SJCRH30 (cell line): ENCODE measurements around the gene SMIM1. TPM values are rescaled to one million over a fixed set of nuclear protein-coding genes. Genes with fewer than 3 reads are reported as not detected.
"Not testable (repeated sequence)": the region's sequence is repeated elsewhere in the genome, so short reads cannot be mapped to it uniquely, and the experiment has no call there.

ENCODE experiments used
- DNase-seq, 2 experiments: peaks; one replicate each; pipeline ENCODE4 v3.0.0-alpha.2; 2015 to 2020
- H3K27ac ChIP-seq: fragments of 250-450 bp; sonication (Bioruptor Pico); 2 replicates; pipeline ENCODE4 v1.5.1; 2020; ENCODE audit warnings: mild to moderate bottlenecking, moderate library complexity
- H3K27me3 ChIP-seq: fragments of 250-450 bp; sonication (Bioruptor Pico); 2 replicates; pipeline ENCODE4 v1.5.1; 2020; ENCODE audit warnings: mild to moderate bottlenecking, moderate library complexity
- H3K36me3 ChIP-seq: fragments of 250-450 bp; sonication (Bioruptor Pico); 2 replicates; pipeline ENCODE4 v1.5.1; 2020; ENCODE audit warnings: mild to moderate bottlenecking, moderate library complexity
- H3K4me1 ChIP-seq: fragments of 250-450 bp; sonication (Bioruptor Pico); 2 replicates; pipeline ENCODE4 v1.5.1; 2020; ENCODE audit warnings: mild to moderate bottlenecking, moderate library complexity
- H3K4me3 ChIP-seq: fragments of 250-450 bp; sonication (Bioruptor Pico); 2 replicates; pipeline ENCODE4 v1.5.1; 2020; ENCODE audit warnings: mild to moderate bottlenecking, moderate library complexity
- H3K9me3 ChIP-seq: fragments of 250-450 bp; sonication (Bioruptor Pico); replicated peaks from 2 replicates; pipeline ENCODE4 v1.5.1; 2020; ENCODE audit warnings: mild to moderate bottlenecking, moderate library complexity
- total RNA-seq: library from RNA; depleted of rRNA; stranded (reverse); fragments of >200 nt; shearing (Covaris generic); gene quantifications from 2 replicates; pipeline ENCODE4 v1.2.3, GENCODE V29; 2014

SMIM1 gene
- total RNA-seq, 1 experiment from 2014 or later = not detected

GRCh38 chr1:3786468-3787348, 14.2 kb downstream of the SMIM1 start:
- Histone ChIP-seq H3K4me3 (no peak overlapping the region), H3K27ac (no peak overlapping the region), H3K27me3 (no peaks in the 10 kb centered on the region), H3K9me3 (no peaks in the 10 kb centered on the region), H3K36me3 (peaks cover 57% of the 10 kb centered on the region), H3K4me1 (no peaks in the 10 kb centered on the region)
- DNase-seq = no peak

- no peak overlapping the region for H3K4me3 ChIP-seq
- H3K27ac ChIP-seq = no peak overlapping the region
- no peaks in the 10 kb centered on the region for H3K9me3 ChIP-seq
- no peaks in the 10 kb centered on the region for H3K4me1 ChIP-seq
- no peaks in the 10 kb centered on the region for H3K27me3 ChIP-seq
- peaks cover 55% of the 10 kb centered on the region for H3K36me3 ChIP-seq
- no peak for DNase-seq
These were observed 14.8 kb downstream of the SMIM1 start for GRCh38 chr1:3787349-3787715.

DNA sequence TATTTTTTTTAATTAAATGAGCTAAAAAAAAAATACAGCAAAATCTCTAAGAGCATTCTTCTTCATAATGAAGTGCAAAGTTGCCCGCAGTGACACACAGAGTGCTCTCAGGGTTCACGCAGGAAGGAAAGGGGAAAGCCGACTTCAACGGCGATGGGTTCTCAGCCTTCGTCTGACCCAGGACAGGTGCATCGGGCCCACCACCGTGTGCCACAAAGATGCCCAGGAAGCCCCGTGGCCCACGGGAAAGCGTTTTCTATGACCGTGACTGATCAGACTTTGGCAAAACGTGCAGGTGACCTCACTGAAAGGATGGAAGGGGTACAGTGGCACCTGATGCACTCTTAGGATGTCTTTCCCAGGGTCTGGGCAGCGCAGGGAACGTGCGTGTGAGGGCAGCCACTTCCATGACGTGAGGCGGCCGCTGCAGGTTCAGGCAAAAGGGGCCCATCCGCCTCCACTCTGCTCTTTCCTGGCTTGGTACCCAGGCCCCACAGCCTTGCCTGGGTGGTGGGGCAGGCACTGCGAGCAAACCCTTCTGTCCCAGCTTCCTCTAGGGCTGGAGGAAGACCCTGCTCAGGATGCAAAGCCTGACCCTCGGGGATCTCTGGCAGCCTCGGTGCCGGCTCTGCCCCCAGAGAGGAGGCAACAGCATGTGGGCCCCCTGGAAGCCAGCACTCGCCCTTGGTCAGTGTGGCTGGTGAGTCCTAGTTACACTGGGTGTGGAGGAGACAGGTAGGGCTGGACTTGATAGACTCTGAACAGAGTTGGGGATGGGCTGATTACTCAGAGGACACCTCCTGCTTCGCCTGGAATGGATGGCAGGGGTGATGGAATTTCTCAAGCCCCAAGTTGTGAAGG, 15.4 kb downstream of the SMIM1 start:
- Histone ChIP-seq H3K4me1 (no peaks in the 10 kb centered on the region), H3K4me3 (no peak overlapping the region), H3K36me3 (peaks cover 49% of the 10 kb centered on the region), H3K27me3 (no peaks in the 10 kb centered on the region), H3K27ac (no peak overlapping the region), H3K9me3 (no peaks in the 10 kb centered on the region)
- DNase-seq = no peak

DNA sequence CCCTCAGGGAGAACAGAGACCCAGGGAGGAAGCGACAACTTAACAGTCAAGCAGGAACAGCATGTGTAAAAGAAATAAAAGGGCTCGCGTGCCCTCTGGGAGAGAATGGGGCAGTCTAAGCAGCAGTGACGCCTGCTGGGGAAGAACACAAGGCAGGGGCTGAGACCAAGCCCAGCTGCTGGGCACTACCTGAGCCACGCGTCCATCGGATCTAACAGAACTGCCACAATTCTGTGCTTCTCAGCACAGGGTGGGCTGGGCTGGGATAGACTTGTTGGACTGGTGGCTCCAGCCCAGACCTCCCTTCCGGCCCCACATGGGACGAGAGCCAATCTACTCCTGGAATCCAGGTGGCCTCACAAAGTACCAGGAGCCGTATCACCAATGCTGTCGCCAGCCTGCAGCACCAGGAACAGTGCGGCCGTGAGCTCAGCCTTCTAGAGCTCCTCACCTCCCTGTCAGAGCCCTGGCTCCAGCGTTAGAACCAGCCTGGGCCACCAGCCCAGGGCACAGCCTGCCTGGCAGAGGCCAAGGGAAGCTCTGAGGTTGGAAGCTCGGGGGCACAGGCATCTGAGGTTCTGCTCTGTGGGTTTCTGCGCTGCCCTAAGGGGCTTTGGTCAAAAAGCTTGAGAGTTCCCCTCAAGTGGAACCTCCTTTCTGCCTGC, 16.3 kb downstream of the SMIM1 start:
- DNase-seq = no peak
- Histone ChIP-seq H3K27ac (no peak overlapping the region), H3K4me1 (no peaks in the 10 kb centered on the region), H3K4me3 (no peak overlapping the region), H3K36me3 (peaks cover 41% of the 10 kb centered on the region), H3K9me3 (no peaks in the 10 kb centered on the region), H3K27me3 (no peaks in the 10 kb centered on the region)

DNA sequence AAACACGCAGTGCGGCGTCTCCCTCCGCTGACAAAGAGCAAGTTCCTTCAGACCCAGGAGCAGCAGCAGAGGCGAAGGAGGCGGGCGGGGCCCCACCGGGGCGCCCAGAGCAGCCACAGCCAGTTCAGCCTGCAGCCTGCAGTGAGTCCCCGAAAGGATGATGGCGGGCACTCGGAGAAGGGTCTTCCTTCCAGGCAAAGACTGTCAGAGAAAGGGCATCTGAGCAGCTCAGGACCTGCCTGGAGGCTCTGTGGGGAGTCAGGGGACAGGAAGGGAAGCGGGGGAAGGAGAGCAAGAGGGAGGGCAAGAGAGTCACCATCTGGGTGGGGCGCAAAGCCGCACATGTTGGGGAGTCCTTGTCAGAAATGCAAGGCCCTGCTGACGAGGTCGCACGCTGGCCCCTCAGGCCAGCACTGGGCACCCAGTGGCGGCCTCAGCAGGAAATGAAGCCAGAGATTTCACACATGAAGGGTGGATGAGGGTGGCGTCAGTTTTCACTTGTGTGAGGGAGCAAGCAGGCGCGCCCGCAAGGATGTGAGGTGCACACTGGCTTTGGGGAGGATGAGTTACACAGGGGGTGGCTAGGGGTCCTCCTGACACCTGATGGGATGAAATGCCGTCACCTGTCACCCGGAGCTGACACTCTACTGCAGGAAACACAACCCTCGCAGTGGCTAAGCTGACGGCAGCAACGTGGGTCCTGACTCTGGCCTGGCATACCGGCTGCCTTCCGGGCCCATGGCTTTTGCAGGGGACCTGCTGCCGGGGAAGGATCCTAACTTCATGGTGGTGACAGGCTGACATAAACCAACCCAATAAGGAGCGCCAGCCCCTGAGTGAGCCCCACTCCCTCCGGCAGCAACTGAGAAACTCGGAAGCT, 17.1 kb downstream of the SMIM1 start:
- no peaks in the 10 kb centered on the region for H3K9me3 ChIP-seq
- H3K27ac ChIP-seq = no peak overlapping the region
- no peaks in the 10 kb centered on the region for H3K27me3 ChIP-seq
- no peak overlapping the region for H3K4me3 ChIP-seq
- no peaks in the 10 kb centered on the region for H3K4me1 ChIP-seq
- peaks cover 39% of the 10 kb centered on the region for H3K36me3 ChIP-seq
- no peak for DNase-seq

DNA sequence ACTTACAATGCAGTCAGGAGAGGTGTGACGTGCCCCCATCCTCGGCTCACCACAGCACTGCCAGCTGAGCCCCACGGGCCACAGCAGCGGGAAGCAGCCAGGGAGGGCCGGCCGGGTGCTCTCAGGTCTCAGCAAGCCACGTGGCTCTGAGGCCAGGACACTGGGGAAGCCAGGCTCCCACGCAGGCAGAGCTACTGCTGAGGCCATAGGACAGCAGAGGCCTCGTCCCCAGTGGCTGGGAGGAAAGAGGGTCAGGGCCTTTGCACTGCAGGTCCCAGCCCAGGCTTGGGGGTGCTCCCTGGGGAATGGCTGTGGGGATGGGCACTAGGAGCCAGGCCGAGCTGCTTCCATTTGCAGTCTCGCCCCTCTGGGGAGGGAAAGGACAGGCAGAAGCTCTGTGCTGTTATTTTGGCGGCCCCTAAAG, 18.0 kb downstream of the SMIM1 start:
- Histone ChIP-seq H3K9me3 (no peaks in the 10 kb centered on the region), H3K4me3 (no peak overlapping the region), H3K4me1 (peaks cover 5% of the 10 kb centered on the region; the same call in 1 of the 2 replicates), H3K27me3 (no peaks in the 10 kb centered on the region), H3K36me3 (peaks cover 31% of the 10 kb centered on the region), H3K27ac (no peak overlapping the region)
- DNase-seq = no peak

DNA sequence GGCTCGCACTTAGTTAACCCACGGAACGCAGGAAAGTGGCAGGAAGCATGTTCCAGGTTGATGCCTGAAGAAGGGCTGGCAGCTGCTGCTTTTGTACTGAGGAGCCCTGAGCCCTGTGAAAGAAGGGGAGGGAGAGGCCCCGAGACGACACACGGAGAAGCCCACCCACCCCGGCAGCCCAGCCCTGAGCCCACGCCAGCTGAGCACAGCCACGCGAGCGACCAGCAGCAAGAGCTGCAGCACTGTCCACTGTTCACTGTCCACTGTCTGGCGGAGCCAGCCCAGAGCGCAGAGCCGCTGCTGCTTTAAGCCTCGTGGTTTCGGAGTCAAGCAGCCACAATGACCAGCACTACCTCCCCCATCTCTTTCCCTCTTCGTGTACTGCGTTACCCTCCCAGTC, 18.4 kb downstream of the SMIM1 start:
- Histone ChIP-seq H3K27me3 (no peaks in the 10 kb centered on the region), H3K27ac (no peak overlapping the region), H3K9me3 (no peaks in the 10 kb centered on the region), H3K4me3 (no peak overlapping the region), H3K36me3 (peaks cover 27% of the 10 kb centered on the region), H3K4me1 (peaks cover 5% of the 10 kb centered on the region; the same call in 1 of the 2 replicates)
- DNase-seq = no peak

- Histone ChIP-seq H3K36me3 (peaks cover 11% of the 10 kb centered on the region), H3K27ac (peak overlapping the region; percentile 49; the same call in 1 of the 2 replicates), H3K4me1 (peaks cover 22% of the 10 kb centered on the region), H3K4me3 (peak overlapping the region; percentile 87), H3K9me3 (no peaks in the 10 kb centered on the region), H3K27me3 (no peaks in the 10 kb centered on the region)
- no peak for DNase-seq
These were observed 23.1 kb downstream of the SMIM1 start for GRCh38 chr1:3795453-3796214.

- Histone ChIP-seq H3K27me3 (no peaks in the 10 kb centered on the region), H3K4me1 (peaks cover 24% of the 10 kb centered on the region), H3K27ac (peak within 1 kb of the TSS; percentile 49), H3K36me3 (peaks cover 11% of the 10 kb centered on the region), H3K9me3 (0 out of 2 replicates have a peak, but pooled peaks cover 4% of the 10 kb centered on the region), H3K4me3 (peak within 1 kb of the TSS; percentile 87)
- DNase-seq = peak; percentile 96 to 97
These were observed 23.9 kb downstream of the SMIM1 start, which contains the start of gene LRRC47 for GRCh38 chr1:3796215-3797061. Gene LRRC47, minus strand, starts transcription at chr1:3796498. Its CDS starts 22 bp downstream, at chr1:3796476.

DNA sequence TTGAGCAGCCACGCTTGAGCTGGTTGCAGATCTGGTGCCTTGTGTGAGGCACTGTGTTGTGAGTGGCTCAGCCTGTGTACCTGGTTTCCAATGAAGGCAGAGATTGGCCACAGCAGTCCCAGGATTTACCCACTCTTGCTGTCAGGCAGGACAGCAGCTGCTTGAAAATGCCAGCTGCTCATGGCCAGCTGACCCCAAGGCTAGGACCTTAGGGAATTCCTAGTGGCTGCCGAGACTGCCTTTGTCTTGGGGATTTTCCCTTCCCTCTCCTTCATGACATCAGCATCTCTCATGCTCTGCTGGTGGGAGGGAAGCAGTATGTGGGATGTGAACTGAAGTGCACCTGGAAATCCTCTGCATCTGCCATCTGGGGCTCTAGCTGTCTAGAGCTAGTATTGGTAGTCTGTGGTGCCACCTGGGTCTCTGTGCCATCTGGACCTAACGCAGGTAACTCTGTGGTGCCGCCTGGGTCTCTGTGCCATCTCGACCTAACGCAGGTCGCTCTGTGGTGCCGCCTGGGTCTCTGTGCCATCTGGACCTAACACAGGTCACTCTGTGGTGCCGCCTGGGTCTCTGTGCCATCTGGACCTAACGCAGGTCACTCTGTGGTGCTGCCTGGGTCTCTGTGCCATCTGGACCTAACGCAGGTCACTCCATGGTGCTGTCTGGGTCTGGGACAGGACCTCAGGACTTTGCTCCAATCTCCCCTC, 27.6 kb downstream of the SMIM1 start:
- DNase-seq = peak; percentile 94 to 96
- Histone ChIP-seq H3K27me3 (0 out of 2 replicates have a peak, but pooled peaks cover 5% of the 10 kb centered on the region), H3K9me3 (0 out of 2 replicates have a peak, but pooled peaks cover 4% of the 10 kb centered on the region), H3K4me3 (no peak overlapping the region), H3K36me3 (no peaks in the 10 kb centered on the region), H3K27ac (peak overlapping the region; percentile 36), H3K4me1 (peaks cover 21% of the 10 kb centered on the region)

DNA sequence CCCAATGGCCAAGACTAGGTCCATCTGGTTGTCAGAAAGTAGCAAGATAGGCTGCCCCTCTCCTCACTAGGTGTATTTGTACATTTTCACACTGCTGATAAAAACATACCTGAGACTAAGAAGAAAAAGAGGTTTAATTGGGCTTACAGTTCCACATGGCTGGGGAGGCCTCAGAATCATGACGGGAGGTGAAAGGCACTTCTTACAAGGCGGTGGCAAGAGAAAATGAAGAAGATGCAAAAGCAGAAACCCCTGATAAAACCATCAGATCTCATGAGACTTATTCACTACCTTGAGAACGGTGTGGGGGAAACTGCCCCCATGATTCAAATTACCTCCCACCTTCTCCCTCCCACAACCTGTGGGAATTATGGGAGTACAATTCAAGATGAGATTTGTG, 28.2 kb downstream of the SMIM1 start:
- not testable (repeated sequence) for H3K4me3 ChIP-seq, H3K9me3 ChIP-seq, H3K27me3 ChIP-seq, DNase-seq, H3K36me3 ChIP-seq, H3K27ac ChIP-seq
- peaks cover 19% of the 10 kb centered on the region for H3K4me1 ChIP-seq
